Stimulated activated CD4-positive, alpha-beta T cell treated with anti-CD3 and anti-CD28 coated beads, Interleukin-15, amount 100 ng/mL, for 24 hours (primary cell): ENCODE measurements around the gene STARD13.

Experiments used
- DNase-seq: peaks from one replicate; pipeline ENCODE4 v3.0.0-alpha.2; 2020

The STARD13 gene

DNA sequence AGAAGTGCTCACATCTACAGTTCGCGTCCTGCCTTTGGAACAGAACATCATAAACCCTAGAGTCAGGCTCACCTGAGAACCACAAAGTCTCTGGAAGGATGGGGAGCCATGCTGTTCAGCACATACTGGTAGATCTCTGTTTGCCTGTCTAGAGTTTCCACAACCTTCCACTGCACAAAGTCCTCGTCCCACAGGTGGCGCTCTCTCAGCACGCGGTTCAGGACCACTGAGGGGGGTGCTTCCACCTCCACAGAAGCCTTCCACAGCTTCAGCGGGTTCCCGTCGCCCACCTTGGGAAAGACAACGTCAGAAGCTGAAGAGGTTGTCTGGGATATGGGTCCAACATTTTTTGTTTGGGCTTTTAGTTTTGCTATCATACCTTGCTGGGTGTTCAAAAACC, 175.8 kb downstream of the STARD13 start:
- DNase-seq = no peak

DNA sequence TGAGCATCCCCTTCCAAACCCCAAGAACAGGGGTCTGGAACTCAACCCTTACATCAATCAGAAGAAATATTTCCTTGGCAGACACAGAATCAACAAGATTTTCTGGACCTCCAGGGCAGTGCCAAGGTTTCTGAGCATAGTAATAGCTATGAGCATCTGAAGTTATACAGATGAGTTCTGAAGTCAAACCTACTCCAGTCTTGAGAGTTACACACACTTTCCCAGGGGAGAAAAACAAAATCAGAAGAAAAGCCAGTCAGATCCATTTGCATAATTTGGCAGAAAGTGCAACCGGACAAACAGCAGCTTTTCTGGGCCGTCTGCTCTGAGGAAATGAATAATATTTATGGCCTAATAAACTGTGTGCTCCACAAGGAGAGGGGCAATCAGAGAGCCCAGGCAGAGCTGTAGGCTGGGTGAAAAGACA, 176.3 kb downstream of the STARD13 start:
- DNase-seq = no peak

DNA sequence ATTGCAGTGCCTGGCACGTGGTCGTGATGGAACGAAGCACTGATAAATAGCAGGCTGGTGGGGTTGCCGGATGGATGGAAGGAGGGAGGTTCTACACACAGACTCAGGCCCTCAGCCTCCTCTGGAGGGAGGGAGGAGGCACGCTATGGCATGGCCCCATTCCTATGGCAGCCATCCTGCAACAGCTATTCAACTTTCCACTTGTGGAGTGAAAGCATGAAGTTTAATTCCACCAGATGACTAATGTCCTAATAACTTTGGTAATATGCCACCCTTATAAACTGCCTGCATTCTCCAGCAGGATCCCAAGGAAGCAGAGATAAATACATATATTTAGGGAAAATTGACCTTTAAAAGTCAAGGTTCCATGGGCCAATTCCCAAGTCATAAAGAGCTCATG, 176.9 kb downstream of the STARD13 start:
- DNase-seq = no peak

DNA sequence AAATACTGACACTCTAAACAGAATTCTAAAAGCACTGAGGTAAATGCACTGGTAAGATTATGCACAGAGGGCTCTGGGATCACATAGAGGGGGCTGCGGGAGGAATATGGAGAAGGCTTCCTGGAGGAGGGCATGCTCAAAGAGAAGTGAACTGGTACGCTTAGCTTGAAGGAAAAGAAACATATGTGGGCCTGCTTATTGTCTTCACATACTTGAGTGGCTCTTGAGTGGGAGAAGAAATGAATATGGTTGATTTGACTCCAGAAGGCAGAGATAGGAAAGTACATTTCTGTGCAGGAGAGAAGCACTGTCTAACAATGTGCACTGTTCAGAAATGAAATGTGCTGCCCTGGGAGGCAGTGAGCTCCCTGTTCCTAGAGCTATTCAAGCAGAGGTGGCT, 178.2 kb downstream of the STARD13 start:
- DNase-seq = no peak

DNA sequence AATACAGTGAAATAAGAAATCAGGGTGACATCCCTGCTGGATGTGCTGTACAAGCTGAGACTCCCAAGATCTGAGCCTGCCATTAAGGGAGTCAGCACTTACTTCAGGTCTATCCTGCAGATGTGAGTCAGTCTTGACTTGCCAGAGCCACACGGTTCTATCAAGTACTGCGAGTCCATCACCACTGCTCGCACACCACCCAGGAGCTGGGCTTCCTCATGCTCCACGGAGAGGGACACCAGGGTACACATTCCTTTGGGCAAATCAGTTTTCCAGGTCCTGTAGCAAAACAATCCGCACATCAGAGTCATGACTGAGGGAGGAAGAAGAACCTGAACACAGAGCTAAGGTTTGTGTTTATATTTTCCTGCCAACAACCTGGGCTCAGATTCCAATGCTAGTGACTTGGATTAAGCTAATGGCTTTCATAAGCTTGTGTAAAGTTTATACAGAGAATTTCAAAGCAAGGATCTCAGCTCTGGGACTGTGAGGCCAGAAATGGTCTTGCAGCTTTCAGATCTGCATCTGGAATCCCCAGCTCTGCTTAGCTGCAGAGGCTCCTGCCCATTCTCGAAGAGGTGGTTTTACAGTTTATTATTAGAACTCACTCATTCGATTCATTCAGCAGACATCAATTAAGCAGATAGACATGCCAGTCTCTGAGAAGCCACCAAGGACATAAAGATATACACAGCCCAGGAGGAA, 178.7 kb downstream of the STARD13 start:
- DNase-seq = no peak

DNA sequence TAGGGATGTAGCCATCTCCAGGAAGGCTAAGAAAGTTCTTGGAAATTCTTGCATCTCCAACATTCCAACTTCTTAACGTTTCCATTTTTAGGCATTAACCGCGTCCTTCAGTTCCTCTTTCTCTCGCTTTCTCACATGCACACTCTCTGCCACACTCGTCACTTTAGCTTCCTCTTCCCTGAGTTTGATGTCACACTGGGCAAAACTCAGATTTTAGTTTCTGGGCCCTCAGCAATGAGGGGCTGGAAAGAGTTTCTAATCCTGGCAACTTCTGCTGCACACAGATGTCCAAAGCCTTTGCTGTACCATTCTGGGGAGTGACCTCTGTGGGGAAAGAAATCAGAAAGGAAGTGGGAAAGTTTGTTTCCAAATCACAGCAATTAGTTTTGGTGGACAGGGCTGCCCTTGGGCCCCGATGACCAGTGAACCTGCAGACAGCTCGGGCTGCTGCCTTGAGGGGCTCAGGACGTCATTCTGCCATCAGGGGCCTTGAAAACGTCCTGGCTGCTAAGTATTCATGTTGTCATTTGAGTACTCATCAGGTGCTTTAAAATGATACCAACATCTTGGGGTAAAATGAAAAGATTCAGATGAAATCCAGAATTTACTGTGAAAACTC, 180.1 kb downstream of the STARD13 start:
- no peak for DNase-seq

DNA sequence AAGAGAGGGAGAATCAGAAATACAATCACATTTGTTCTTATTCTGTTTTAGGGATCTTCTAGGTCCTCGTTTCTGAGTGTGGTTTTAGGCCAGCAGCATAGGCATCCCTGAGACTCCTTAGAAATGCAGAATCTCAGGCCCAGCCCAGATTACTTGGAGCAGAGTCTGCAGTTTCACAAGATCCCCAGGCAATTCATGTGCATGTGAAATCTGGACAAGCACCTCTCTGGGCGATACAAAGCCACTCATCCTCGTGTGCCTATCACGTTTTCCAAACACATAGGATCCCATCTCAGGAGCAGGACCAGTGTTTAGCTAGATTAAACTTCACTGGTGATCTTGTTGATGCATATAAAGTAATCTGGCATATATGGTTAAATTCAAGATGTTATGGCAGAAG, 182.1 kb downstream of the STARD13 start:
- DNase-seq = no peak

DNA sequence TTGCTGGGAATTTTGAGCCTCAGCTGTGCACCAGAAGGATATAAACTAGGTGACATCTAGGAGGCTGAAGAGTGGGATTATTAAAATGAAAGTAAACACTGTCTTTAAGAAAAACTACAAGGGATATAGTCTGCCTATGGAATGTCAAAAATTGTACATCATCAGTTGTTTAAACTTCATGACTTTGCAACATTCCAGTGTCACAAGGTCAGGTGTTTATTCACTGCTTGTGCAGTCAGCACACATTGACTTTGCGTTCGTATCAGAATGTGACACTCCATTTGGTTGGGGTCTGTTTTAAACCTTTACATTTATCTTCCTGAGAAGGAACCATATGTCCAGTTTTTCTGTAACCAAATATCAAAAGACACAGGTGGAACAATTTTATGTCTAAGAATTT, 183.7 kb downstream of the STARD13 start:
- DNase-seq = no peak

DNA sequence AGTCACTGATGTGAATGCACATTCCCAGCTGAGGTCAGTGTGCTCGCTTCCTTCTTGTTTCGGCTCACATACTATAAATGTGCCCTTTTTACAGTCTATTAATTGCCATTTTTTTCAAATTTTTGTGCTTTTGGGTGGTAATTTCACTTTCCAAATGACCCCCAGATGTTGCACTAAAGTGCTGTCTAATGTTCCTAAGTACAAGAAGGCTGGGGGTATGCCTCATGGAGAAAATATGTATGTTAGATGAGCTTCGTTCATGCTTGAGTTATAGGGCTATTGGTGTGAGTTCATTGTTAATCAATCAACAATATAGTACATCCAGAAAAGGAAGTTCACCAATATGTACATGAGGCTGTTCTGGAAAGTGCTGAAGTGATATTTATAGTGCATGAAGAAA, 184.7 kb downstream of the STARD13 start:
- DNase-seq = no peak

DNA sequence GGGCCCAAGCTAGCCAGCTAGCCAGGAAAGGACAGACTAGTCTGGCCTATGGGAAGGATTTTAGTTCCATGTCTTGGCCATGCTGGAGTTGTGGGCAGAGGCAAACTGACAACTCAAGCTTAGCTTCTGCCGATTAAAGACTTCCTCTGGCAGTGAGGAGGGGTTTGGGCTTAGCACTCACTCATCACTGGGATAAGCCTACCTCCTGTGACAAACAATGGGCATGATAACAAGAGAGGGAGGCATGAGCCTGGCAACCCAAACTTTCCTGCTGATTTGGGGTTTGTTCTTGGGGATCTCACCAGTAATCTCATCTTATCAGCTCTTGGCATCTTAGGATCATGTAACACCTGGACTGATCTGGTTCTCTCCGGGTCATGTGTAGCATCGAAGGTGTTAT, 185.7 kb downstream of the STARD13 start:
- DNase-seq = no peak

DNA sequence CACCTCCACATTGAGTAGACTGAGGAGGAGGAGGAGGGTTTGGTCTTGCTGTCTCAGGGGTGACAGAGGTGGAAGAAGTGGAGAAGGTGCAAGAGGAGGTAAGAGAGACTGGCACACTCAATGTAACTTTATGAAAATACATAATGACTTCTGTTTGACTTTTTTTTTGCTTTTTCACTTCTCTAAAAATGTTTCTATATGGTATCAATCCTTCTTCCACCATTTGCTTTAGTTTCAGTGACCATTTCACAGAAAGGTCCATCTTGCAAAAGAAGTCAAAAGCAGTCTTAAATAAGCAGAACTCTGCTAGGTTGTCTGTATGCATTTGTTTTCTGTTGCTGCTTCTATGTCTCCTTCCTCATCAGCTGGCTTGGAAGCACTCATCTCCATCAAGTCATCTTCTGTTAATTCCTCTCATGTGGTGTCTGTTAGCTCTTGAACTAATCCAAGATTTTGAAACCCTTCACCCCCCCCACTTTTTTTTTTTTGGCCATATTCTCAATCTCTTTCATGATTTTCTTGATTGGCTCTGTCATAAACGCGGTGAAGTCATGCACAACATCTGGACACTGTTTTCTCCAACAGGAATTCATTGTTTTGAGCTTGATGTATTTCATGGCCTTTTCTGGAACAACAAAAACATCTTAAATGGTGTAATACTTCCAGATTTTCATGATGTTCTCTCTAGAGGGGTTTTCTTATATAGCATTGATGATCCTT, 188.5 kb downstream of the STARD13 start:
- no peak for DNase-seq

DNA sequence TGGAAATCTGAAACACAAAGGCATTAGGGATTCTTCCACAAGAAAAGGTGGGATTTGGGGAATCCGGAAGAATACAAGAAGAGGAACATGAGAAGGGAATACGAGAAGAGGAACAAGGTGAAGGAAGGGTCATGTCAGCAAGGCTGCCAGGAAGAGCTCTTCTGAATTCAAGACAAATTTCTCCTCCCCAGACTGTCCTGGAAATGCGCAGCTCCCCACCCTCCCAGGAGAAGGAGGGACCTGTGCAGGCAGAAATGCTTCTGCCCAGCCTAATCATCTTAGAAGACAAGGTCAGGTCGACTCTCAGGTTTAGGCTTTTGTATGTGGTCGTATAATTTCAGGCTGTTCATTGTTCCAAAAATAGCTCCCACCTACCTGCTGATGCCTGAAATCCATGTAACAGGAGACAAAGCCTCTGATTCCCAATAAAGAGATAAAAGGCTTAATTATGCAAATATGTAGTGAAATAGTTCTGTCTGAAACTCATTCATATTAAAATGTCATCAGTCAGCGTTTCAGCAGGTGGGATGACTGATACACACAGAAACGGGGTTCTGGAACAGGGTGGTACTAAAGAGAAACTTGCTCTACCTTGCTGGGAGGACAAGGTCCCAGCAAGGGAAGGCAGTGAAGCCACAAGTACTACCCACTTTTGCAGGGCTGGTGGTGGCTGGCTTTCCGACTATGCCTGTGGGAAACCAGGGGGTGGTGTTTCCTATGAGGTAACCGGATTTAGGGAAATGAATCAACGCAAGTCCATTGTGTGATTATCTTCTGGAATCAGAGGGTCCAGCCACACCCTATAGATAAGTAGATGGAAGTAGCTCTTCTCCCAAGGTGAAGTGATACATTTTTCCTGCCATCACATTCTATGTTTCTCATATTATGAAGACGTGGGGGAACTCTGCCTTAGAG, 193.2 kb downstream of the STARD13 start:
- no peak for DNase-seq

DNA sequence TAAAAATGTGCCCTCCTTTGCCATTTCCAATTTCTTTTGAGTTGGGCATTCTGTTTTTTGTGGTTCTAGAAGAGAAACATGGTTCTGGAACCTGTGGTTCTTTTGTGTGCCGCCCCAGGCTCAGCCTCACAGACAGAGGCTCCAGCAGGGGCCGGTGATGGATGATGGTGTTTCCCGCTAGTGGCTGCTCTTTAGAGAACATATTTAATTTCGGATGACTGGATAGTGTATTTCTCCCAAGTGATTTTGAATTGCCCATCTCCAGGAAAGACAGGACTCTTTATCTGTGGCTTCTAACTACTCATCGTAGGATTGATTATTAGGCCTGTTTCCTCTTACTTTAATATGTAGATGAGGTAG, 194.2 kb downstream of the STARD13 start:
- no peak for DNase-seq

DNA sequence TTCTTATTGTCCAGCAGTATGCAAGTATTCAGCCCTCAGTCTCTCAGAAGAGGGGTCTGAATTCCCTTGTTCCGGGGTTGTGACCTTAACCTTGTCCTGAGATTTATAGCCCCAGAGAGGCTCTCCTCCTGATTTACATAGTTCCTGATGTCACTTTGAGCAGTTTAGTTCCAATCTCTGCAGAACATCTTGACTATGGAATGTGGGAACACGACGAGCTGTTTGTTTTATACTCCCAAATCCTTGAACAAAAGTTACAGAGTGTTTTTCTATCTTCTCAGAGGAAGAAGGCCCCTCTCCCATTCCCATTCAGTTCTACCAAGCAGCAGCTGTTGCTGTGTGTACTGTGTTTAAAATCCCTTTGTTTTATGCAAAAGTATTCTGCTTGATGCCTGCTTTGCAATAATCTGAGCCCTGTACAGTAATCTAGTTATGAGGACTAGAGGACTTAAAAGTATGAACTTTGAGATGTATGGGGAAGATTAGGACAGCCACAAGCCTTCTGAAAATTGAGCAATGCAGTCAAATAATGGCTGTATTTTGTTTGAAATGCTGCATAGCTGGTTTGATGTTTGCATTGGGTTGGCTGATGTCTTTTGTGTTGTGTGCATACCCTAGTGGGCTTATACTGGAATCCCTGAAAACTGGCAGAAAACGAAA, 194.7 kb downstream of the STARD13 start:
- no peak for DNase-seq

DNA sequence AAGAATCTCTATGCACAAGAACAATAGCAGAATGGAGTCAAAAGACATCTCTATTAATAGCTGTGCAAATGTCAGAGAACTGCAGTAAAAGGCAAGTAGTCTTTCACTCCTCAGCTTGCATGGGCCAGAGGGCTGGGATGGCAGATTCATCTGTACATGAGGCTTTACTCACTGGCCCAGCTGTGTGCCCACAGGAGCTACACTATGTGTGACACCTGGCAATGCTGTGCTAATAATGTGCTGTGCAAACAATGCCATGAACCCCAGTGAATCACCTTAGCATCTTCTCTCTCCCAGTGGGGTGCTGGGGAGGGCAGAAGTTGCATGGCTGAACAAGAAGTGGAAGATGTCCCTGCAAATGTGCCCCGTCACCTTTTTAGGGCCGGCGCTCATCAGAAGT, 196.2 kb downstream of the STARD13 start:
- no peak for DNase-seq

DNA sequence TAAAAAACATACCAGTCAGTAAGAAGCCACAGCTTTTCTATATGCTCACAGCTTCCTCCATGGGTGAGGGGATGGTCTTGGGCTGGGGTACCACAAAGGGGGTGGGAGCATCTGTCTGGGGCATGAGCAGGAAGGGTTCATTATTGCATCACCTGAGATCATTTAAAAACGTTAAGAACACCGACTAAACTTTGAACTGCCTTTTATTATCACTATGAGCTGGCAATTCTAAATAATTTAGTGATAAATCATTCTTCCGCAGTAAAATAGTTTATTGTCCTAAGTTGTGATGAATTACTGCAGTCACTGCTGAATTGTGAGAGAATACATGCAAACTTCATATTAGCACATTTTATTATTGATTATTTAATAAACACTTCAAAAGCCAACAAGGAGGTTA, 197.8 kb downstream of the STARD13 start:
- DNase-seq = no peak

DNA sequence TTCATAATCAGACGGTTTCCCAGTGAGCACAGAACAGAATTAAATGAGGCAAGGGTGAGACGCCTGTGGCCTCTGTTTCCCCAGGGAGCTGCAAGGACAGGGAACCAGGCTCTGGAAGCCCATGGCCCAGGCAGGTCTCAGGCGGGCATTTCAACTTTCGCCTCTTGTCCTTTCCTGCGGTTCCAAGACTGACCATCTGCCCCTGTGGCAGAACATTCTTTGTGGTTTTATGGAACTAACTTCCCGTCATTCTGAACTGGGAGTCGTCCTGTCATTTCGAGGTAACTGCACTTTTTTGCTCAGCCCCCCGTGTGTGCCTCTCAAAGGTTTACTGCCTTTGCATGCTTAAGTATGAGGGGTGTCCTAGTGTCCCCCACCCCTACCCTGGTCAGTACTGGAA, 198.5 kb downstream of the STARD13 start:
- DNase-seq = no peak

DNA sequence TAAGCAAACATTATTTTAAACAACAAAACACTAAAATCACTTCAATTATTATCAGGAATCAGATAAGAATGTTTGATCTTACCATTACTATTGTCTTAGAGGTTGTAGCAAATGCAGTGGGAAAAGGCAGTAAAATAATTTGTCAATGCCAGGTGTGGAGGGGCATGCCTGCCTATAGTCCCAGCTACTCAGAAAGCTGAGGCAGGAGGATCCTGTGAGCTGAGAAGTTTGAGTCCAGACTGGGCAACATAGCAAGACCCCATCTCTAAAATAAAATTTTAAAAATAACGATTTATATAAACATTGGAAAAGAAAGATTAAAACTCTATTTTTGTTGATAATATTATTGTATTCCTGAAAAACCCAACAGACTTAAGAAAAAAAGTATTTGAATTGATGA, 202.5 kb downstream of the STARD13 start:
- DNase-seq = no peak

DNA sequence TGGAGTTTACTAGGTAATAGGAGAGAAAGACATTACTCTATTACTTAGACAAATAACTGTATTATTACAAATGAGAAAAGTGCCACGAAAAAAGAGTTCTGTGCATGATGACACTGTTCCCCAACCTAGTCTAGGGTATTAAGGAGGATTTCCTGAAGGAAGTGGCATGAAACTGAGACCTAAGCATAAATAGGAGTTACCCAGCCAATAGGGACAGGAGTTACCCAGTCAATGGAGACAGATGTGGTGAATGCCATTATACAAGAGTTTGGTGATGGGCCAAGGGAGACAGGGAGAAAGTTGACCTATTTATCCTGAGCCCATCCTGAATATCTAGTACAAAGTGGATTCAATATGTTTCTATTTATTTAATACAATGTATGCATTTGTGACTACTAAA, 203.9 kb downstream of the STARD13 start:
- DNase-seq = no peak

DNA sequence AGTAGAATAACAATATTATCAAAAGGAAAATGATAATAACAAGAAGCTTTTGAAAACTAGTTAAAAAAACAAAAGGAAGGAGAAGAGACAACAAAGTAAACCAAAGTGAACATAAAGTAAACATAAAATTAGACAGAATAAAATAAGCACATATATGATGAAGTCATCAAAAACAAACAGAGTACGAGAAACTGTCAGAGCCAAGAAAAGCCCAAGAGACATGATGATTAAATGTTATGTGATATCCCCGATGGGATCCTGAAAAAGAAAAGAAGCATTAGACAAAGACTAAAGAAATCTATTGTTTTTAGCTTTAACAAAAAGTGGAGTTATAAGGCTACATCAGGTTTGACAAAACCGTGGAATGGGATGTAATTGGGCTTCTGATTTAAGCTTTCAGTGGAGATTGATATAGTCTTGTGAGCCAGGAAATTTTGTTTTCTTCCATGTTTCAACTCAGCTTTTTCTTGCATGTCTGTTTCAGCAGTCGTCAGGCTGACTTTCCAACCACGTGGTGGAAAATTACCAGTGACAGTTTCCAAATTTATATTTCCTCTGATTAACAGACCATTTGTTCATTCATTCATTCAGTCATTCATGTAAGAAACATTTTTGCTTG, 204.5 kb downstream of the STARD13 start:
- no peak for DNase-seq

DNA sequence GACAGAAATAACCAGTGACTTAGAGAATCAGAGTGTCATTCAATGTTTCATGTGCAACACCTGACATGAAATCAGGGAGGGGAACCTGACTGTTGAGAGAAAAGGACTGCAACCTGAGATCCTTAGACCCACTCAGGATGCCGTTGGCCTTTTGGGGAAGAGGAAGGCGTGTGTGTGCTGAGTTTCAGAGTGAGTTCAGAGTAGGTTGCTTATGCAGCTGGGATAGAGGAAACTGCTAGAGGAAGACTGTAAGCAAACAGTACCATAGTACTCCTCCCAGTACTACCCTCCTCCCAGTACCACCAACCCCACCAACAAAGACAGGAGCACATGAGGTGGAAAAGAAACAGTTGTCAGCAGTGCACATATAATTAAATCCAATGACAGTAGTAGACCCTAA, 205.6 kb downstream of the STARD13 start:
- DNase-seq = no peak

DNA sequence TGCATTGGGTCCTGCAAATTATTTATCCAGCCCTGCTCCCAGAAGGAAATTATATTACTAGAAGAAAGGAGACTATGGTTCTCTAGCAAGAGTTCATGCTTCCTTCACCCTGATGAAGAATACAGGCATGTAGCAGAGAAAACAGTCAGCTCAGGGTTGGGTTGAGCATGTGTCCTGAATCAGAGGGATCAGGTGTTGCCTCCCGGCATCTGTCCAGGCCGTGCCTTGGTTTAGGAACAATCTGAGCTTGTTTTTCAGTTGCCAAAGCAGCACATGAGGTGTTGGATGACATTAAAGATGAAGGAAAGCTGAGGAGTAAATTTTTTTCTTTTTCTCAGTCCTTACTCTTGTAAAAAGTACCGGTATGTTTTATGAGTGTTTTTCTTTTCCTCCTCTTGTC, 207.3 kb downstream of the STARD13 start:
- no peak for DNase-seq
